GM12865 (cell line): Measurements from ENCODE around the gene TANC1.

Source experiments
- DNase-seq: peaks from one replicate; pipeline ENCODE4 v3.0.0; 2010; ENCODE audit warnings: low read depth
- H3K4me3 ChIP-seq: 2 replicates; pipeline ENCODE4 v1.5.1; 2011; ENCODE audit warnings: mild to moderate bottlenecking, low read depth, low read length, control low read depth
- TF ChIP-seq, protein P1 (sequence below): IDR thresholded peaks from 2 replicates; pipeline ENCODE4 v1.5.1; 2011; ENCODE audit warnings: low read length, control low read depth, low read depth, inconsistent platforms; ENCODE audit not compliant: insufficient read depth; ENCODE audit errors: missing control alignments

Gene TANC1

DNA sequence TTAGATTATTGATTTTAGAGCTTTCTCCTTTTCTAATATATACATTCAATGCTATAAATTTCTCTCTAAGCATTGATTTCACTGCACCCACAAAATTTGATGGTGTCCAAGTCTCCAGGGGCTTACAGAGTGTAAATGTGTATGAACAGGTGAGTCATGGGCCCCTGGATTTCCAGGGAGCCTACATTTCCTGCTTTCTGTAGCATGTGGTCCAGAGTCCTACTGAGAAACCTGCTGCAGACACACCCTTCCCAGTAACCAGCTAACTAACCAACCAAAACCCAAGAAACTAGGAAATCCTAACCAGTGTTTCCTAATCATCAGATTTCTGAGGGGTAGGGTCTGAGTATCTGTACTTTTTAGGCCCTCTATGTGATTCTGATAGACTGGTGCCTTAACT is 39.5 kb upstream of the TANC1 start:
- TF ChIP-seq, protein P1, sequence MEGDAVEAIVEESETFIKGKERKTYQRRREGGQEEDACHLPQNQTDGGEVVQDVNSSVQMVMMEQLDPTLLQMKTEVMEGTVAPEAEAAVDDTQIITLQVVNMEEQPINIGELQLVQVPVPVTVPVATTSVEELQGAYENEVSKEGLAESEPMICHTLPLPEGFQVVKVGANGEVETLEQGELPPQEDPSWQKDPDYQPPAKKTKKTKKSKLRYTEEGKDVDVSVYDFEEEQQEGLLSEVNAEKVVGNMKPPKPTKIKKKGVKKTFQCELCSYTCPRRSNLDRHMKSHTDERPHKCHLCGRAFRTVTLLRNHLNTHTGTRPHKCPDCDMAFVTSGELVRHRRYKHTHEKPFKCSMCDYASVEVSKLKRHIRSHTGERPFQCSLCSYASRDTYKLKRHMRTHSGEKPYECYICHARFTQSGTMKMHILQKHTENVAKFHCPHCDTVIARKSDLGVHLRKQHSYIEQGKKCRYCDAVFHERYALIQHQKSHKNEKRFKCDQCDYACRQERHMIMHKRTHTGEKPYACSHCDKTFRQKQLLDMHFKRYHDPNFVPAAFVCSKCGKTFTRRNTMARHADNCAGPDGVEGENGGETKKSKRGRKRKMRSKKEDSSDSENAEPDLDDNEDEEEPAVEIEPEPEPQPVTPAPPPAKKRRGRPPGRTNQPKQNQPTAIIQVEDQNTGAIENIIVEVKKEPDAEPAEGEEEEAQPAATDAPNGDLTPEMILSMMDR = no peak
- DNase-seq = no peak
- no peak overlapping the region for H3K4me3 ChIP-seq

DNA sequence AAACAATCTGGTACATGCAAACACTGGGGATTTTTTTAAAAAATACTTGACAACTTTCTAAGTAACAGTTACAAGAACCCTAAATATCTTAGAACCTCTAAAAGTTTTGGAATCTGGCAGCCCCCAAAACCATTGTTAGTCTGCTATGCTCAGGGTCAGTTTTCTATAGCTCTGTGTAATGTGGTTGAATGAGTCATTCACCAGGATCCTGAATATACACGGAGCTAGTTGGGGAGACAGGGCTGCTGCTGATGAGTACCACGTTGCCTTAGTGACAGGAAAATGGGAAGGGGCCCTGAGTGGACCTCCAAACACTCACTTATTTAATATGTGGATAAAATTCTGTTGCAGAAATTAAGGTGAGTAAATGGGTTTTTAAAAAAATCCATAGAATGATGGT is 36.9 kb upstream of the TANC1 start:
- no peak overlapping the region for H3K4me3 ChIP-seq
- no peak for DNase-seq
- TF ChIP-seq, protein P1 = no peak

GRCh38 chr2:158932131-158932645 is 36.3 kb upstream of the TANC1 start:
- H3K4me3 ChIP-seq = no peak overlapping the region
- TF ChIP-seq, protein P1 = no peak

DNA sequence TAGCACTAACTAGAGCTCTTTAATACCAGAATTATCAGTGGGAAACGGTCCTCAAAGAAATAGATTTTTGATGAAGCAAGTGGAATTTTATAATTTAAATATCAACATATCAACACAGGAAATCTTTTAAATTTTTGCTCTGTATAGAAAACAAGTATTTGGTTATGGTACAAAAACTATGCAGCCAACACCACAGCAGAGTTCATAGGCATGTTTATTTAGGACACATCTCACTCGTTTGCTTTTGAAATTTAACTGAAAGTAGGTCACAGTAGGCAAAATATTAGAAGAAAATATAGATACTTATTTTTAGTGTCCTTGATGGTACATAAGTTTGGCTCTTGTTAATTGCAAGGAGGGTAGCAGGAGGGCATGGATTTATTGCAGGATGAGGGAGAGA is 34.3 kb upstream of the TANC1 start:
- TF ChIP-seq, protein P1 = no peak
- DNase-seq = peak; percentile 11
- no peak overlapping the region for H3K4me3 ChIP-seq

More at GRCh38 chr2:158932131-158932645, 36.3 kb upstream of the TANC1 start:
- no peak for DNase-seq

- H3K4me3 ChIP-seq = no peak overlapping the region
- TF ChIP-seq, protein P1 = no peak
- DNase-seq = no peak
These were observed 32.8 kb upstream of the TANC1 start for GRCh38 chr2:158935617-158936016.

DNA sequence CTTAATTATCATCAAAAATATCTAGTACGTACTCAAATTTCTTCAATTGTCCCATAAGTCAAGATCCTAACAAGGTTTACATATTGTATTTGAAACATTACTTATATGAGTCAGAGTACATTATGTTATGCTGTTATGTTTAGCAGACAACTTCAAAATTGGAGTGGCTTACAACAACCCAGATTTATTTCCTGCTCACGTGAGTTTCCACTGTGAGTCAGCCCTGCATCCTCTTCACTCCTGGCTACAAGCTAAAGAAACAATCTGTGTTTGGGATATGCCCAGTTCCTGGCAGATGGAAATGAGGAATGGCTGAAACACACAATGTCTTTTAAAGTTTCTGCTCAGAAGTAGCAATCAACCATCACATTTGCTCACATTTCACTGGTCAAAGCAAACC is 31.5 kb upstream of the TANC1 start:
- H3K4me3 ChIP-seq = no peak overlapping the region
- TF ChIP-seq, protein P1 = no peak
- no peak for DNase-seq

DNA sequence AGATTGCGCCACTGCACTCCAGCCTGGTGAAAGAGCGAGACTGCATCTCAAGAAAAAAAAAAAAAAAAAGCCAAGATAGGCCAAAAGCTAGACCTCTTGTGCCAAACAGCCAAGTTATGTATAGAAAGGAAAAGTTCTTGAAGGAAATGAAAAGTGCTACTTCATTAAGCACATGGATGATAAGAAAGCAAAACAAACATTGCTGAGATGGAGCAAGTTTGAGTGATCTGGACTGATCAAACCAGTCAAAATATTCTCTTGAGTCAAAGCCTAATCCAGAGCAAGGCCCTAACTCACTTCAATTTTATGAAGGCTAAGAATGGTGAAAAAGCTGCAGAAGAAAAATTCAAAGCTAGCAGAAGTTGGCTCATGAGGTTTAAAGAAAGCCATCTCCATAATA is 28.1 kb upstream of the TANC1 start:
- TF ChIP-seq, protein P1 = no peak
- H3K4me3 ChIP-seq = no peak overlapping the region
- DNase-seq = no peak
